OCI-LY1 (cell line): ENCODE data around the gene ITSN2.

Experiments used
- EZH2 ChIP-seq: fragments of 200-600 bp; sonication (generic), shearing (Covaris generic); IDR thresholded peaks from 2 replicates; pipeline ENCODE4 v1.8.0; 2017; ENCODE audit warnings: borderline replicate concordance, mixed run types, mild to moderate bottlenecking, antibody characterized with exemption, low read length, moderate library complexity, mixed read lengths
- TF ChIP-seq, protein P1 (sequence below): fragments of 200-600 bp; sonication (generic), shearing (Covaris generic); IDR thresholded peaks from 2 replicates; pipeline ENCODE4 v1.5.1; 2017; ENCODE audit warnings: mild to moderate bottlenecking, antibody characterized with exemption, low read length, moderate library complexity, mixed read lengths

DNA sequence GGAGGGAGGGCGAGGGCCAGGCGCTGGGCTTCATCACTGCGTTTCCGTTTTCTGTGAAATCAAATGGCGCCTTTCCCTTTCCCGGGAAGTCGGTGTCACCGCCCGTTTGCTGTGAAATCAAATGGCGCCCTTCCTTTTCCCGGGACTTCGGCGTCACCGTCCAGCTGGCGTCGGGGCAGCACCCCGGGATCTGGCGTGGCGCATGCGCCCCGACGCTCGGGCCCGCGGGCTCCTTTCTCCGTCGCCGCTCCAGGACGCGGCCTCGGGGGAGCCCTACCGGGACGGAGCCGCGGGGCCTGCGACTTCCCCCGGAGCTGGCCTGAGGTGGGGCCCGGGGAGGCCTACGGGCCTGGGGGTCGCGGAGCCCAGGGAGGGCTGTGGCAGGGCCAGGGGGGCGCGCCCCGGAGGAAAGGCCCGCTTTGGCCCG, 185.5 kb downstream of the ITSN2 start, which contains the start of gene FAM228A:
- TF ChIP-seq, protein P1, sequence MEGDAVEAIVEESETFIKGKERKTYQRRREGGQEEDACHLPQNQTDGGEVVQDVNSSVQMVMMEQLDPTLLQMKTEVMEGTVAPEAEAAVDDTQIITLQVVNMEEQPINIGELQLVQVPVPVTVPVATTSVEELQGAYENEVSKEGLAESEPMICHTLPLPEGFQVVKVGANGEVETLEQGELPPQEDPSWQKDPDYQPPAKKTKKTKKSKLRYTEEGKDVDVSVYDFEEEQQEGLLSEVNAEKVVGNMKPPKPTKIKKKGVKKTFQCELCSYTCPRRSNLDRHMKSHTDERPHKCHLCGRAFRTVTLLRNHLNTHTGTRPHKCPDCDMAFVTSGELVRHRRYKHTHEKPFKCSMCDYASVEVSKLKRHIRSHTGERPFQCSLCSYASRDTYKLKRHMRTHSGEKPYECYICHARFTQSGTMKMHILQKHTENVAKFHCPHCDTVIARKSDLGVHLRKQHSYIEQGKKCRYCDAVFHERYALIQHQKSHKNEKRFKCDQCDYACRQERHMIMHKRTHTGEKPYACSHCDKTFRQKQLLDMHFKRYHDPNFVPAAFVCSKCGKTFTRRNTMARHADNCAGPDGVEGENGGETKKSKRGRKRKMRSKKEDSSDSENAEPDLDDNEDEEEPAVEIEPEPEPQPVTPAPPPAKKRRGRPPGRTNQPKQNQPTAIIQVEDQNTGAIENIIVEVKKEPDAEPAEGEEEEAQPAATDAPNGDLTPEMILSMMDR = no peak
- TF ChIP-seq EZH2 = no peak
